Measurements from ENCODE around the gene SP4.
"Not testable (repeated sequence)": the region's sequence is repeated elsewhere in the genome, so short reads cannot be mapped to it uniquely, and the experiment has no call there.

SP4 gene

GRCh38 chr7:21532485-21532884, 104.6 kb downstream of the SP4 start:
- DNase-seq = not testable (repeated sequence)

GRCh38 chr7:21533646-21534045, 105.8 kb downstream of the SP4 start:
- DNase-seq = not testable (repeated sequence)

GRCh38 chr7:21536445-21537118, 108.7 kb downstream of the SP4 start:
- not testable (repeated sequence) for DNase-seq

GRCh38 chr7:21538936-21539495, 111.1 kb downstream of the SP4 start:
- DNase-seq = no peak

- DNase-seq = peak; percentile 67
Observed at GRCh38 chr7:21542891-21543527, 115.1 kb downstream of the SP4 start, which contains the start of gene DNAH11. Gene DNAH11 (plus strand): TSS chr7:21543039. CDS start chr7:21543246, 207 bp downstream.

DNA sequence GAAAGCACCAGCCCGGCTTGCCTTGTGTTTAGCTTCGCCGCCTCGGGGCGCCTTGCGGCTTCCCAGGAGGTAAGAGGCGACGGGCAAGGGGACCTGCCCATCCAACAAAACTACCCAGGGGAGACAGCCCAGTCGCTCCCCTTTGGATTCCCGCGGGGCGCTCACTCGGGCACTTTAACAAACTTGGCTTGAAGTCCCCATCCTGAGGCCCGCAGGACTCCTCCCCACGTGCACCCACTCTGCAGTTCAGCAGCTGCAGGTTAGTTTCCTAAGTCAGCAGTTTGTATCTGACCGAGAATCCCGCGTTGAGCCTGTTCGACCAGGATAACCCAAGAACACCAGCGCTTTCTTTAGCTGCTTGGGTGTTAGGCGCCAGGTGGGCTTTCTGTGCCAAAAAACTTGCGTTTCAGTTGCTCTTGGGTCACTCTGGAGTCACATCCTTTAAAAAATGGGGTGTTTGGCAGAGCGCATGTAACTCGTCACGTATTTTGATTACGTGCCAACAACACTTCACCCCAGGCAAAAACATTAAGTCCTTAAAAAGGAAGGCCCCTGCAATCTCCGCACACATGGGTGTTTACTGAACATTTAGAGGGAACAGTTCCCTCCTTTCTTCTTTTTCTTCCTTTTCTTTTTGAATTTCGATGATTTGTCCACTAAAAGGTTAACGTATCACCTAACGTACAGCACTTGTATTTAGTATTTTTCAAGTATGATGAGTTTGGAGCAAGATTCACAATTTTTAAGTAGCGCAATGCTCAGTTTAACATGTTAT, 115.8 kb downstream of the SP4 start:
- peak; percentile 56 for DNase-seq

DNA sequence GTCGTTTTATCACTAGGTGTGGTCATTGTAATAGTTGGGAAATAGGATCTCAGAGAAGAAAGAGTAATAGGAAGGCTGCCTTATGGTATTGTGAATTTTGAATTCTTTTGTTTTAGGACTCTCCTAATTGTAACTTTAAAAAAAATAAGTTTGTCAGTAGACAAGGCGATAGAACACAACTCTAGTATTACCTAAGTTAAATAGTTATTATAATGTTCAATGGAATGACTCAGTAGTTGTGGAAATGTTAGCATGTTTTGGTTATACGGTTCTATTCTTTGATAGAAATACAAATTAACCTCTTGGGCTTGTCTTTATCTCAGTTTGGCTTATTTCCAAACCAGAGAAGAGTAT, 116.4 kb downstream of the SP4 start:
- DNase-seq = no peak

DNA sequence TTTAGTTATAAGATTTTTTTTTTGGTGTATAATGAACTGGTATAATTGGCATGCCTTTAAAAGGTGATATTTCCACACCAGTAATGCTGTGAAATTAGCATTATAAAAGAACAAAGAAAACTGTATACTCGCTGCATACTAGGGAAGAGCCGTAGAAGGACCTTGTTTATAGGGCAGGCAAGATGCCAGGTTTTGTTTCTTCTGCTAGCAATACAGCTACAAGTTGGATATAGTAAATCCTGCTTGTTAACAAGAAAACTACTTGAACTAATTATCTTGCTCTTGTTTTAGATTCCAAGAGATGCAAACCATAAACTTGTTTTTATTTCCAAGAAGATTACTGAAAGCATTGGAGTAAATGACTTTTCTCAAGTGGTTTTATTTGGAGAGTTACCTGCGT, 116.8 kb downstream of the SP4 start:
- DNase-seq = no peak

DNA sequence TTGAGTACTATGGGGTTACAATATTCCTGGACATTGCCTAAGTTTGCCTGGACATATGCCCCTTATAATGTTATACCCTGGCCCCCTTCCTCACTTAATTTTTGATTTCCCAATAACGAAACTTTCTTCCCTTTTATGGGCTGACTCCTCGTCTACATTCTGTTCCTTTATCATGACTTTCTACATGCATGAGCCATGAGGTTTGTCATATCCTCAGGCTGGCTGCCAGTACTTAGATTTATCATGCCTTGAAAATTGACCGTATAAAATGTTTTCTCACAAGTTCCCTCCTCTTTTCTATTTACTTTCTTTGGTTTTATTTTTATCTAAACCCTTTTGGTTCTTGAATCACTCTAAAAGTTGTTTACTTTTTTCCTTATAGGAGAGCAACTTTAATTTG, 119.6 kb downstream of the SP4 start:
- DNase-seq = no peak

- no peak for DNase-seq
Observed at GRCh38 chr7:21548491-21548890, 120.6 kb downstream of the SP4 start.

GRCh38 chr7:21550076-21550475, 122.2 kb downstream of the SP4 start:
- DNase-seq = no peak

DNA sequence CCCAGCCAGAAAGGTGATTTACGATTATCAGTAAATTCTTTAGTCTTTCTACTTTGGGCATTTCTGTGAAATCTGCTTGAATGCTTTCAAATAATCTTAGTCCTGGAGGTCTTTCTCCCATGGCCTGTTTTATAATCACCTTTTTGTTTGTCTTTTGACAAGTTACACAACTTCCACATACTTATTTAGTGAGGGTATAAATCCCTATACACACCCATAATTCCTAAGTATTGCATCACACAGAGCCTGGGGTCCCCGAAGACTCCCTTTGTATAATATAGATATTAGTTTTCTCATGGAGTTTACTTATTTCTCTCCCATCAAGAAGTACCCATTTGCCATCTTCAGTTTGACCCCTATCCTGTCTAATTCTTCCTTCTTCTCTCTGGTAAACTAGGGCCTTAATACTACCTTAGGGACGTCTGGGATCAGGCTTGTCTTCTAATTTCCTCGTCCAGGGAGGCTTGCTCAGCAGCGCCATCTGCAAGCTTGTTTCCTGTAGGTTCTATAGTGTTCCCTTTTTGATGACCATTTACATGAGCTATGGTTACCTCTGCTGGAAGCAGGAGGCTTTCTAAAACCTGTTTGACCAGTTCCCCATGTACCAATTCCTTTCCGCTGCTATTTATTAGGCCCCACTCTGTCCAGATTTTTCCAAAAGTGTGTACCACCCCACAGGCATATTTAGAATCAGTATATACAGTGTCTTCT, 123.1 kb downstream of the SP4 start:
- no peak for DNase-seq

- no peak for DNase-seq
Observed at GRCh38 chr7:21562385-21562784, 134.5 kb downstream of the SP4 start.

All from activated CD8-positive, alpha-beta memory T cell treated with anti-CD3 and anti-CD28 coated beads, Interleukin-2, amount 50 U/mL, for 48 hours (primary cell).